ENCODE data around the gene KIF1C. TPM values are rescaled to one million over a fixed set of nuclear protein-coding genes. Genes with fewer than 3 reads are reported as not detected.
A peak's percentile ranks its signal among the peaks of the same experiment; 100 is the strongest.

KIF1C gene
- total RNA-seq, 4 donors from 2014 or later = 157 to 251 (median 187) TPM

GRCh38 chr17:4950075-4950745 is 47.5 kb upstream of the KIF1C start:
- H3K4me1 ChIP-seq = peaks cover 36 to 54% (median 49%) of the 10 kb centered on the region in 4 donors
- peak overlapping the region; percentile 94 to 100 (median 98) for H3K27ac ChIP-seq (replicated peaks in 1 of 4)
- no peaks in the 10 kb centered on the region for H3K27me3 ChIP-seq
- TF ChIP-seq POLR2A (IDR thresholded peaks at IDR 0.05; ENCODE audit: low read depth) (no peak), POLR2AphosphoS5 (IDR thresholded peaks at IDR 0.05) (no peak), CTCF (IDR thresholded peaks at IDR 0.05) (no peak), EP300 (IDR thresholded peaks at IDR 0.05) (no peak)
- H3K4me3 ChIP-seq = peak overlapping the region; percentile 87 to 100 (median 100)
- intact Hi-C loops (cut with DNase I) = no loop called here
- H3K9me3 ChIP-seq = peaks cover 0 to 2% (median 0%) of the 10 kb centered on the region in 4 donors
- DNase-seq (ENCODE audit: extremely low spot score) = no peak
- WGBS = 10% methylated on average over 29 of the region's 52 CpGs
- peaks cover 0 to 23% (median 16%) of the 10 kb centered on the region in 4 donors for H3K36me3 ChIP-seq

DNA sequence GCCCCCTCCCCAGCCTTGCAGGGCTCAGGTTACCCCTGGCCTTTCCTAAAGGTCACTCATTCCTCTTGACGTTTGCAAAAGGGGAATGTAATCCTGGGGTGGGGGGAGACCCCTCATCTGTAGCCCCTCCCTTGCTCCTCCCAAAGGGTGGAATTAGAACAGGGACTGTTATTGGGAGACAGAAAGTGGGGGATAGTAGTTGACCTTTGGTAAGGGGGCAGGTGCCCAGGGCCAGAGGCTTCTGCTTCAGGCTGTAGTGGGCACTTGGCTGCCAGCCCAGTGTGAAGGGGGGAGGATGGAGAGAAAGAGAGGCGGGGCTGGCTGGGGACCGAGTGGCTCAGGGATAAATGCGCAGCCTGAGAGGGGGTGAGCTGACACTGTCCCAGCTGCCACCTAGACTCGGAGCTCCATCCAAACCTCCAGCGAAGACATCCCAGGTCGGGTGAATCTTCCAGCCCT is 47.0 kb upstream of the KIF1C start, which contains the start of gene ENO3:
Gene ENO3, plus strand, starts transcription at position 374 of the 459 bp plus-strand sequence. CDS start 711 bp downstream, outside the sequence.
- TF ChIP-seq POLR2A (IDR thresholded peaks at IDR 0.05; ENCODE audit: low read depth) = no peak
- no peak for TF ChIP-seq EP300 (IDR thresholded peaks at IDR 0.05)
- TF ChIP-seq POLR2AphosphoS5 (IDR thresholded peaks at IDR 0.05) = no peak
- no peak for TF ChIP-seq CTCF (IDR thresholded peaks at IDR 0.05)
- peaks cover 30 to 48% (median 44%) of the 10 kb centered on the region in 4 donors for H3K4me1 ChIP-seq
- no peaks in the 10 kb centered on the region for H3K27me3 ChIP-seq
- H3K9me3 ChIP-seq = peaks cover 0 to 2% (median 0%) of the 10 kb centered on the region in 4 donors
- no peak for DNase-seq (ENCODE audit: extremely low spot score)
- peaks cover 0 to 18% (median 10%) of the 10 kb centered on the region in 4 donors for H3K36me3 ChIP-seq
- intact Hi-C loops (cut with DNase I) = no loop called here
- WGBS = 46% methylated on average over 5 of the region's 7 CpGs
- peak within 1 kb of the TSS; percentile 87 to 100 (median 100) for H3K4me3 ChIP-seq
- peak within 1 kb of the TSS; percentile 94 to 100 (median 98) for H3K27ac ChIP-seq (replicated peaks in 1 of 4)

DNA sequence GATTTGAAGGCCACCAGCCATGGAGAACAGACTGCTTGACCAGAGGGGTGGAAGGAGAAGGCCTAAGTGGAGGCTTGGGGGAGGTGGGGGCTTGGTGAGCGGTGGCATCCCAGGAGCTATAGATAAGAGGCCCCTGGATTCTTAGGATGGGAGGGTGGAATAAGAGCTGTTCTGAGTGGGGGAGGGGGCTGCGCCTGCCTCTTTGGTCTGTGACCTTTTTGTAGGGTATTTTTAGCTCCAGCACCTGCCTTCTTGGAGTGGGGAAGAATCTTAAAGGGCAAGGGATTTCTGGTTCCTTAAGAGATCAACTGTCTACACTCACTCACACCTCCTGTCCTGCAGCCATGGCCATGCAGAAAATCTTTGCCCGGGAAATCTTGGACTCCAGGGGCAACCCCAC is 46.3 kb upstream of the KIF1C start:
- TF ChIP-seq CTCF (IDR thresholded peaks at IDR 0.05) (no peak), POLR2A (IDR thresholded peaks at IDR 0.05; ENCODE audit: low read depth) (no peak), EP300 (IDR thresholded peaks at IDR 0.05) (no peak), POLR2AphosphoS5 (IDR thresholded peaks at IDR 0.05) (no peak)
- Histone ChIP-seq H3K4me1 (peaks cover 23 to 41% (median 37%) of the 10 kb centered on the region in 4 donors), H3K4me3 (no peak overlapping the region), H3K27me3 (no peaks in the 10 kb centered on the region), H3K27ac (replicated peaks in 1 of 4) (peak overlapping the region; percentile 94 to 100 (median 98)), H3K36me3 (peaks cover 0 to 11% (median 3%) of the 10 kb centered on the region in 4 donors), H3K9me3 (peaks cover 0 to 2% (median 0%) of the 10 kb centered on the region in 4 donors)
- intact Hi-C loops (cut with DNase I) = no loop called here
- 59% methylated on average over 3 of the region's 3 CpGs for WGBS
- no peak for DNase-seq (ENCODE audit: extremely low spot score)

GRCh38 chr17:4953451-4953961 is 44.2 kb upstream of the KIF1C start:
- TF ChIP-seq EP300 (IDR thresholded peaks at IDR 0.05) (no peak), POLR2AphosphoS5 (IDR thresholded peaks at IDR 0.05) (no peak), CTCF (IDR thresholded peaks at IDR 0.05) (no peak), POLR2A (IDR thresholded peaks at IDR 0.05; ENCODE audit: low read depth) (no peak)
- Histone ChIP-seq H3K4me3 (no peak overlapping the region), H3K9me3 (no peaks in the 10 kb centered on the region), H3K27me3 (no peaks in the 10 kb centered on the region), H3K36me3 (peaks cover 0 to 15% (median 7%) of the 10 kb centered on the region in 4 donors), H3K27ac (replicated peaks in 1 of 4) (no peak overlapping the region), H3K4me1 (peaks cover 19 to 36% (median 29%) of the 10 kb centered on the region in 4 donors)
- WGBS = 75% methylated on average over 14 of the region's 14 CpGs
- DNase-seq (ENCODE audit: extremely low spot score) = no peak
- intact Hi-C loops (cut with DNase I) = no loop called here
